ENCODE data around the gene STXBP6.
"Not testable (repeated sequence)": the region's sequence is repeated elsewhere in the genome, so short reads cannot be mapped to it uniquely, and the experiment has no call there.

The STXBP6 gene

DNA sequence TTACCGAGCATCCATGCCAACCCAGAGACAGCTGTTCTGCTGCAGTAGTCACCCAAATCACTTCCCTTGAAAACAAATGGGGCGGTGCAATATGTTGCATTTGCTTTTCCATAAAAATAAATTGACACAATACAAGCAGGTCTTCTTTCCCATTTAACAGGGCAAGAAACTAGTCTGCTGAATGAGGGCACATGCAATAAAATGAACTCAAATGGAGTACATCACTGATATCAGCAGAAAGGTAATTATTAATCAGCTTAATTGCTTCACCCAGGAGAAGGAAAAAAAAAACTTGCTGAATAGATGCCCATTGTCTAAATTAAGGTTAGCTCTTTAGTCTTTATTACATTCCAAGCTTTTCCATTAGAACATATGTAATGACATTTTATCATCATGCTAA lies 240.8 kb downstream of the STXBP6 start:
- H3K4me3 Mint-ChIP-seq: no peak overlapping the region
- no peak for ATAC-seq (replicated peaks)
- H3K27ac Mint-ChIP-seq: no peak overlapping the region
- H3K36me3 Mint-ChIP-seq: no peaks in the 10 kb centered on the region
- no peak for DNase-seq
- no peaks in the 10 kb centered on the region for H3K4me1 Mint-ChIP-seq
- H3K9me3 Mint-ChIP-seq: no peaks in the 10 kb centered on the region
- peaks cover 12 to 17% of the 10 kb centered on the region in 2 donors for H3K27me3 Mint-ChIP-seq

DNA sequence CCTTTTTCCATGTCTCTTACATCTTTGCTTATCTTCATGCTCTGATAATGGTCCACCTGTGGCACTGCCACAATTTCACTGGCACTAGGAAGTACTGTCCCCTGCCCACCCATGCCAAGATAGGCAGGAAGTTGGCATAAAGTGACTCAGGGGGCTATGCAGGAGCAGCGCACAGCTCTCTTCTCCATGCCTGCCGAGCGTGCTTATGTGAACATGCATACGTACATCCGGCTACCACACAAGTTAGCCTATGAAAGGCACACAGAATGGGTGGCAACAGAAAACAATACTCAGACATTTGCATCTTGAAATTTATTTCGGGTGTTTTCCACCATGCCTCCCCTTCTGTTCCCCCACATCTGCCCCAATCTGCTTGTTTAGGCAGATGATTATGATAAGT lies 241.5 kb downstream of the STXBP6 start:
- Mint-ChIP-seq H3K4me1 (no peaks in the 10 kb centered on the region), H3K9me3 (no peaks in the 10 kb centered on the region), H3K27me3 (peaks cover 12% of the 10 kb centered on the region in 2 donors), H3K36me3 (no peaks in the 10 kb centered on the region), H3K4me3 (no peak overlapping the region), H3K27ac (no peak overlapping the region)
- ATAC-seq (replicated peaks): no peak
- DNase-seq: no peak

DNA sequence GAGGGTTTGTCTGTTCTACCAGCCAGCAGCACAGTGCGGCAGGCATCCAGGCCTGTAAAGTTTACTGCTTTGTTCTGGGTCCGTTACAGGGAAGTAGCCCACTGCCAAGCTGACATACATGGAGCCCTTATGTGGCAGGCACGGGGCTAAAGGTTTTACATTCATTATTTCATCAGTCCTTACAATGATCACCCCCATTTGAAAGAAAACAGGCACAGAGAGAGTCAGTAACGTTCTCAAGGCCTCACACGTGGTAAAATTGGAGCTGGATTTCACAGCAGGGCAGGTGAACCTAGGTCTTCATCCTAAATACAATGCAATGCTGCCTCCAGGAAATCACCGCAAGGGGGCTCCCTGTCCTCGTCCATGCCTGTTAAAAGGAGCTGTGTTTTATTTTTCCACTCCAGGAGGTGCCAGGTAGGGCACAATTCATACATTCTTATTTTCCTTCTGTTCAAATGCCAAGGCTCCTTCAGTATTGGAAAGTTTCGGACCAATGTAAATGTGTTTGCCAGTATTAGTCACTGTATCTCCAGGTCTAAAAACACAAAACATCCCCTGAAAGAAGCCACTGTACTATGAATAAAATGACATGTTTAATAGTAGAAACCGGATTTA lies 243.8 kb downstream of the STXBP6 start:
- ATAC-seq (replicated peaks) (peak; percentile 57 to 59), DNase-seq (peak; percentile 24)
- no peaks in the 10 kb centered on the region for H3K9me3 Mint-ChIP-seq
- no peaks in the 10 kb centered on the region for H3K36me3 Mint-ChIP-seq
- no peak overlapping the region for H3K27ac Mint-ChIP-seq
- H3K27me3 Mint-ChIP-seq: peaks cover 4 to 12% of the 10 kb centered on the region in 2 donors
- no peaks in the 10 kb centered on the region for H3K4me1 Mint-ChIP-seq
- H3K4me3 Mint-ChIP-seq: no peak overlapping the region

DNA sequence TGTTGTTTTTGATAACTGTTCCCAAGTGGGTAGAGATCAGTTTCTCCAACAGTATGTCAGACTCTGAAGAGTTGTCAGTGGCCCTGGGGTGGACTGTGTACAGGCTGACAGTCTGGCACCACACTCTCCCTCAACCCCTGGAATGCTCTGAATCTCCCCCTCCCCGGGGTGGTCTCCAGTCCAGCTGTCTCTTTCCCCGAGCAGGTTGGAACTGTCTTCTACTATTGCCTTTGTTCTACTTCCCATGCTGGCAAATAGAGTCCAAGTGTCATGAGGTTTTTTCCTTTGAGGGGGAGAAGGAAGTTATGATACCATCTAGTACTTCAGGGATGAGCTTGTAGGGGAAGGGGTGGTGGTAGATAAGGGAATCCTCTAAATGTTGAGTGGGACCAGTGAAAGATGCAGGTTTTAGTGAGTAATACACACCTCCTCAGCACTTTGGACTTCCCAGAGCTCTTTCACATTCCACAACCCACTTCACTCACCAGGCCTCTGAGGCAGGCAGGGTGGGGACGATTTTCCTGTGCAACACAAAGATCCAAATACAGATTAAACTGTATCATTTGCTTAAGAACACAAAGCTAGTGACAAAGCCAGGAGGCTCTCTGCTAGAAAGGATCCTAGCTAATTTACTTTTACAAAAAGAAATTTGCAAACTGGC lies 245.3 kb downstream of the STXBP6 start:
- Mint-ChIP-seq H3K9me3 (no peaks in the 10 kb centered on the region), H3K27ac (no peak overlapping the region), H3K4me1 (no peaks in the 10 kb centered on the region), H3K4me3 (no peak overlapping the region), H3K36me3 (no peaks in the 10 kb centered on the region), H3K27me3 (peaks cover 4 to 5% of the 10 kb centered on the region in 2 donors)
- ATAC-seq (replicated peaks) (no peak), DNase-seq (no peak)

DNA sequence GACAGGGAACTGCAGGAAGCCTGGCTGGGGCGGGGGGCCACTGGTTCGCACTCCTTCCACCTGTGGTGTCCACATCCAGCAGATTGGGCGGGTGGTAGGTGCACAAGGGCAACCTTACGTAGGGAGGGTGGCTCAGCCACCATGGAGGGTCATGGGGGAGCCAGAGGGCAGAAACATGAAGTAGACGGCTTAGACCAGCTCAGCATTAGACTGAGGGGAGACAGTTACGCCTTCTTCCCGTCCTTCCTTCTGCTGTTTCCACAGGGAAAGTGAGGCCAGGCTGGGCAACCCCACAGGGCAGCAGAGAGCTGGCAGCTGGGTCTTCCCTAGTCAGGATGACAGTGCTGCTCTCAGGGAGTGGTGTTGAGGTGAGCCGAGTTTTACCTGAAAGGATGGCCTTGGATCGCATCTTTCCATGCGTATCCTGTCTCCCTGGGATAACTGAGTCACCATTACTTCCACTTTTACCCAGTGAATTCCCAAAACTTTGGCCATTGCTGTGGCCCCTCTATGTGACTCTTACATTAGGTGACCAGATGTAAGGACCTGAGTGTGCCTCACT lies 245.9 kb downstream of the STXBP6 start:
- DNase-seq (no peak), ATAC-seq (replicated peaks) (no peak)
- no peaks in the 10 kb centered on the region for H3K36me3 Mint-ChIP-seq
- no peaks in the 10 kb centered on the region for H3K9me3 Mint-ChIP-seq
- peaks cover 0 to 2% of the 10 kb centered on the region in 2 donors for H3K4me1 Mint-ChIP-seq
- H3K27me3 Mint-ChIP-seq: peaks cover 4 to 5% of the 10 kb centered on the region in 2 donors
- no peak overlapping the region for H3K27ac Mint-ChIP-seq
- no peak overlapping the region for H3K4me3 Mint-ChIP-seq

GRCh38 chr14:24803426-24803825 lies 246.5 kb downstream of the STXBP6 start:
- not testable (repeated sequence) for H3K27me3 Mint-ChIP-seq; H3K4me1 Mint-ChIP-seq; H3K36me3 Mint-ChIP-seq; H3K9me3 Mint-ChIP-seq; H3K4me3 Mint-ChIP-seq; ATAC-seq (replicated peaks); DNase-seq; H3K27ac Mint-ChIP-seq

- ATAC-seq (replicated peaks) (no peak), DNase-seq (no peak)
- H3K9me3 Mint-ChIP-seq: no peaks in the 10 kb centered on the region
- no peak overlapping the region for H3K4me3 Mint-ChIP-seq
- peaks cover 4% of the 10 kb centered on the region in 2 donors for H3K27me3 Mint-ChIP-seq
- no peak overlapping the region for H3K27ac Mint-ChIP-seq
- H3K4me1 Mint-ChIP-seq: peaks cover 1 to 7% of the 10 kb centered on the region in 2 donors
- no peaks in the 10 kb centered on the region for H3K36me3 Mint-ChIP-seq
These were observed 247.7 kb downstream of the STXBP6 start for GRCh38 chr14:24802236-24802635.

GRCh38 chr14:24801024-24801423 lies 248.9 kb downstream of the STXBP6 start:
- Mint-ChIP-seq H3K27ac (no peak overlapping the region), H3K27me3 (peaks cover 0 to 3% of the 10 kb centered on the region in 2 donors), H3K9me3 (no peaks in the 10 kb centered on the region), H3K4me1 (peaks cover 1 to 7% of the 10 kb centered on the region in 2 donors), H3K4me3 (no peak overlapping the region), H3K36me3 (no peaks in the 10 kb centered on the region)
- DNase-seq (no peak), ATAC-seq (replicated peaks) (no peak)

DNA sequence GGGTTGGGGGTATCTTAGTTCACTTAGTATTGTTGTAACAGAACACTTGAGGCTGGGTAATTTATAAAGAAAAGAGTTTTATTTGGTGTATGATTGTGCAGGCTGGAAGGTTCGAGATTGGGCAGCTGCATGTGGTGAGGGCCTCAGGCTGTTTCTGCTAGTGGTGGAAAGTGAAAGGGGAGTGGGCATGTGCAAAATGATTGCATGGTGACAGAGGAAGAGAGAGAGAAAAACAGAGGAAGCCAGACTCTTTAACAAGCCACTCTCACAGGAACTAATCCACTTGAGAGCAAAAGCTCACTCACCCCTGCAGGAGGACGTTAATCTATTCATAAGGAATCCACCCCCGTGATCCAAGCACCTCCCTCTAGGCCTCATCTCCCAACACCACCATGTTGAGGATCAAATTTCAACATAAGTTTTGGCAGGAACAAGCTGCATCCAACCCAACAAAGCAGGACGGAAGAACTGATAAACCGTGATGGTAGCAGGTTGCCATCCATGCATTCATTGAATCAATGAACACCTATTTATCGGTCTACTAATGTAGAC lies 251.0 kb downstream of the STXBP6 start:
- Mint-ChIP-seq H3K4me1 (peaks cover 1 to 7% of the 10 kb centered on the region in 2 donors), H3K27me3 (peaks cover 11 to 12% of the 10 kb centered on the region in 2 donors)

DNA sequence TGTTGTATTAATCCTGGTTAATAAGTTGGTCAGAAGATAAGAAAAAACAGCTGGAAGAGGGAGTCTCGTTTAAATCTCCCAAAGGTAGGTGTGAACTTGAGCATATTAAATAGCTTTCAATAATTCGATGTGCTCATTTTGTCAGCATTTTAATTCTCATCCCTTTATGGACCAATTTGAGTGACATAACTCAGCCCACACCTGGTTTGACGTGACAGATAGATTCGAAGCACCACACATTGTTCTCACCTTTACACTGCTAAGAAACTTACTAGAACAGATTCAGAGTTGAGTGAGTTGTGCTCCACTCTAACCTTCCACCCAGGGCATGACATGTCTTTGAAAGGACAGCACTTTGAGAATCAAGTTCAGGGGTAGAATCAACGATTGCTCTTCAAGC lies 254.5 kb downstream of the STXBP6 start:
- peaks cover 0 to 4% of the 10 kb centered on the region in 2 donors for H3K9me3 Mint-ChIP-seq
- H3K36me3 Mint-ChIP-seq: no peaks in the 10 kb centered on the region
- no peak for DNase-seq
- H3K4me1 Mint-ChIP-seq: peaks cover 1 to 7% of the 10 kb centered on the region in 2 donors
- no peak for ATAC-seq (replicated peaks)
- H3K27me3 Mint-ChIP-seq: peaks cover 20 to 22% of the 10 kb centered on the region in 2 donors
- H3K4me3 Mint-ChIP-seq: no peak overlapping the region
- H3K27ac Mint-ChIP-seq: no peak overlapping the region

More for the DNA sequence above, 251.0 kb downstream of the STXBP6 start:
- DNase-seq (no peak), ATAC-seq (replicated peaks) (peak in 1 of 2 donors; percentile 51)
- H3K9me3 Mint-ChIP-seq: peaks cover 0 to 4% of the 10 kb centered on the region in 2 donors
- H3K4me3 Mint-ChIP-seq: no peak overlapping the region
- no peak overlapping the region for H3K27ac Mint-ChIP-seq
- H3K36me3 Mint-ChIP-seq: no peaks in the 10 kb centered on the region

GRCh38 chr14:24794644-24795305 lies 255.2 kb downstream of the STXBP6 start:
- no peak for ATAC-seq (replicated peaks)
- peaks cover 1 to 7% of the 10 kb centered on the region in 2 donors for H3K4me1 Mint-ChIP-seq
- no peak overlapping the region for H3K4me3 Mint-ChIP-seq
- DNase-seq: no peak
- no peak overlapping the region for H3K27ac Mint-ChIP-seq
- peaks cover 0 to 4% of the 10 kb centered on the region in 2 donors for H3K9me3 Mint-ChIP-seq
- no peaks in the 10 kb centered on the region for H3K36me3 Mint-ChIP-seq
- H3K27me3 Mint-ChIP-seq: peaks cover 20 to 22% of the 10 kb centered on the region in 2 donors

- H3K4me3 Mint-ChIP-seq: no peak overlapping the region
- no peak overlapping the region for H3K27ac Mint-ChIP-seq
- H3K27me3 Mint-ChIP-seq: peaks cover 26 to 31% of the 10 kb centered on the region in 2 donors
- ATAC-seq (replicated peaks): no peak
- no peaks in the 10 kb centered on the region for H3K4me1 Mint-ChIP-seq
- no peak for DNase-seq
- peaks cover 0 to 2% of the 10 kb centered on the region in 2 donors for H3K9me3 Mint-ChIP-seq
- H3K36me3 Mint-ChIP-seq: no peaks in the 10 kb centered on the region
These were observed 259.8 kb downstream of the STXBP6 start for GRCh38 chr14:24790196-24790595.

- H3K27me3 Mint-ChIP-seq: peaks cover 21 to 25% of the 10 kb centered on the region in 2 donors
- H3K27ac Mint-ChIP-seq: no peak overlapping the region
- H3K4me3 Mint-ChIP-seq: no peak overlapping the region
- no peaks in the 10 kb centered on the region for H3K36me3 Mint-ChIP-seq
- H3K4me1 Mint-ChIP-seq: no peaks in the 10 kb centered on the region
- DNase-seq (no peak), ATAC-seq (replicated peaks) (no peak)
- no peaks in the 10 kb centered on the region for H3K9me3 Mint-ChIP-seq
These were observed 260.5 kb downstream of the STXBP6 start for GRCh38 chr14:24789378-24789884.

DNA sequence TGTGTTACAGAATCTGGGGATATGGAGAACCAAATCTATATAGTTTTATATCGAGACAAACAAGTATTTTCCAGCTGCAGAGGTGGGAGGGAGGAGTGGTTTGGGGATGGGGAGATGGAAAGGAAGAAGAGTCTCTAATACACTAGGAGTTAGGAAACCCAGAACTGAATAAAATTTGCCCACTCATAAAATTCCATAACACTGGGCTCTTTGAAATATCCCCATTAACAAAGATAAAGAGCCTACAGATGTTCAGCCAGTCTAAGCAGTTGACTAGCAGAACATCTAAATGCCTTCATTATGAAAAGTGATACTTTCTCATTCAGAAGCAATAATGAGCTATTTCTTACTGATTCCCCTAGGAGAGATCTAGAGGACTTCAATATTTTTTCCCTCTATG lies 264.2 kb downstream of the STXBP6 start:
- no peaks in the 10 kb centered on the region for H3K4me1 Mint-ChIP-seq
- H3K4me3 Mint-ChIP-seq: no peak overlapping the region
- no peak for DNase-seq
- ATAC-seq (replicated peaks): peak in 1 of 2 donors; percentile 7
- H3K27ac Mint-ChIP-seq: no peak overlapping the region
- H3K27me3 Mint-ChIP-seq: peaks cover 15 to 16% of the 10 kb centered on the region in 2 donors
- no peaks in the 10 kb centered on the region for H3K36me3 Mint-ChIP-seq
- H3K9me3 Mint-ChIP-seq: no peaks in the 10 kb centered on the region
